ENCODE data around the gene ST6GALNAC3.

DNA sequence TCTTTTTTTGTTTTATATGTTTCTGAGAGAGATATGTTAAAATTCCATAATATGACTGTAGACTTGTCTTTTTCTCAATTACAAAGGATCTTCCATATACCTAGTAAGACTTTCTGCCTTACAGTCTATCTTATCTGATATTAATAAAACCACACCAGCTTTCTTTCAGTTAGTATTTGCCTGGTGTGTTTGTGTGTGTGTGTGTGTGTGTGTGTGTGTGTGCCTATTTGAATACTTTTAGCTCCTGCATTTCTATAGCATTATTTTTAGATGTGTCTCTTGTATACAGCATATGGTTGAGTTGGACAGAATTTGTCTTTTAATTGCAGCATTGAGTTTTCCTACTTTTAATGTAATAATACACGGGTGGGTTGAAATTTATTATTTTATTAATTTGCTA is 27.5 kb downstream of the ST6GALNAC3 start:
- TF ChIP-seq SP1 (IDR thresholded peaks at IDR 0.05) (no peak), FOXM1 (IDR thresholded peaks at IDR 0.05; ENCODE audit: borderline replicate concordance) (no peak), FOXA1 (IDR thresholded peaks at IDR 0.05) (no peak), BHLHE40 (IDR thresholded peaks at IDR 0.05; ENCODE audit: borderline replicate concordance) (no peak), ELF4 (IDR thresholded peaks at IDR 0.05) (no peak), SUZ12 (IDR thresholded peaks at IDR 0.05) (no peak)

Measured in HEK293T (cell line).